GM19438 (cell line): ENCODE measurements around the gene PRSS2.

Source experiments
- ATAC-seq: cut with Tn5 transposase; IDR thresholded peaks from one replicate; pipeline ENCODE4 v1.9.1; 2021; ENCODE audit warnings: low read depth; ENCODE audit not compliant: unreplicated experiment

PRSS2 gene

GRCh38 chr7:142819530-142819929 is 48.8 kb downstream of the PRSS2 start:
- ATAC-seq, result no peak

GRCh38 chr7:142822714-142823113 is 51.9 kb downstream of the PRSS2 start:
- no peak for ATAC-seq
